Spleen (tissue), 11 donors: ENCODE measurements around the gene DLG5. TPM values are rescaled to one million over a fixed set of nuclear protein-coding genes. Genes with fewer than 3 reads are reported as not detected.

Experiments used
- DNase-seq: peaks from one replicate; pipeline ENCODE4 v3.0.0-alpha.2; 2020
- H3K27ac ChIP-seq, 8 donors: fragments of 200-600 bp; sonication (generic) in 7 of 8; 1 replicate in 4 of 8; 2 replicates in 4 of 8; pipeline versions ENCODE4 v1.5.0 to v1.8.0; 2016 to 2021; ENCODE audit warnings: inconsistent platforms in 4 of 8, mild to moderate bottlenecking in 4 of 8, moderate library complexity in 1 of 8
- H3K27me3 ChIP-seq, 7 donors: fragments of 200-600 bp; sonication (generic) in 6 of 7; replicated peaks in 1 of 7; 1 replicate in 4 of 7; 2 replicates in 3 of 7; pipeline versions ENCODE4 v1.5.0 to v1.8.0; 2016 to 2021; ENCODE audit warnings: inconsistent platforms in 3 of 7, mild to moderate bottlenecking in 1 of 7
- H3K36me3 ChIP-seq, 6 donors: fragments of 200-600 bp; sonication (generic) in 5 of 6; 1 replicate in 4 of 6; 2 replicates in 2 of 6; pipeline versions ENCODE4 v1.5.0 to v1.8.0; 2016 to 2021; ENCODE audit warnings: inconsistent platforms in 2 of 6
- H3K4me1 ChIP-seq, 6 donors: fragments of 200-600 bp; sonication (generic) in 5 of 6; 1 replicate in 3 of 6; 2 replicates in 3 of 6; pipeline versions ENCODE4 v1.5.0 to v1.8.0; 2016 to 2021; ENCODE audit warnings: inconsistent platforms in 3 of 6
- H3K4me3 ChIP-seq, 8 donors: fragments of 200-600 bp; sonication (generic) in 7 of 8; 1 replicate in 4 of 8; 2 replicates in 4 of 8; pipeline versions ENCODE4 v1.5.0 to v1.8.0; 2016 to 2021; ENCODE audit warnings: inconsistent platforms in 4 of 8, mild to moderate bottlenecking in 4 of 8, moderate library complexity in 2 of 8
- H3K9me3 ChIP-seq, 8 donors: fragments of 200-600 bp; sonication (generic) in 7 of 8; 1 replicate in 4 of 8; 2 replicates in 4 of 8; pipeline versions ENCODE4 v1.5.0 to v1.8.0; 2016 to 2021; ENCODE audit warnings: inconsistent platforms in 4 of 8
- CTCF ChIP-seq, 11 experiments: fragments of 200-600 bp in 7 of 11; fragments of 450-650 bp in 4 of 11; sonication (generic) in 4 of 11; IDR thresholded peaks in 8 of 11; conservative IDR thresholded peaks in 3 of 11; 1 replicate in 7 of 11; 2 replicates in 4 of 11; pipeline versions ENCODE4 v1.4.0 to v1.8.0; 2016 to 2021; ENCODE audit warnings: antibody characterized with exemption in 11 of 11, inconsistent platforms in 4 of 11, mild to moderate bottlenecking in 1 of 11
- POLR2A ChIP-seq, 3 donors: fragments of 450-650 bp; IDR thresholded peaks; one replicate each; pipeline ENCODE4 v1.5.1; 2017; ENCODE audit warnings: antibody characterized with exemption in 3 of 3, mild to moderate bottlenecking in 1 of 3
- POLR2AphosphoS5 ChIP-seq, 3 donors: sonication (generic); formaldehyde crosslinking; IDR thresholded peaks; one replicate each; pipeline ENCODE4 v1.5.1; 2017; ENCODE audit warnings: antibody characterized with exemption in 3 of 3
- WGBS, 5 donors: extraction: QIAGEN DNeasy Blood & Tissue Kit in 3 of 5; methylation state at CpG; one replicate each; pipeline versions ENCODE4 v1.1.5 to v1.1.7; 2013 to 2018; 5-methylcytosine and 5-hydroxymethylcytosine counted together
- intact Hi-C: fragments of 100-400 bp; cut with DNase I; formaldehyde crosslinking; loops from one replicate; pipeline ENCODE4 v1.15.0; 2023; ENCODE audit warnings: low total_unique reads
- polyA plus RNA-seq, 3 donors: library from polyadenylated mRNA; stranded (reverse); fragments of 200-250 nt; gene quantifications; one replicate each; pipeline ENCODE4 v1.2.1, GENCODE V29; 2013
- total RNA-seq, 7 donors: library from RNA; depleted of rRNA in 3 of 7; stranded (reverse); fragments of >200 nt in 3 of 7; fragmentation: NEBNext Ultra II Directional in 4 of 7; extraction: Animal tissue kit (Norgen Biotek cat#: 25700) in 4 of 7; gene quantifications; one replicate each; pipeline versions ENCODE4 v1.1.0 to v1.2.1, GENCODE V29; 2016 to 2021
- donor health status: healthy with polysubstance abuse.
- donor health status: DM: no; HTN: no; CAD: no; lungs with moderate emphysema.
- donor health status: DM: no; HTN: no; CAD: no.
- donor health status: Bipolar disorder and iron deficiency.
- donor health status: healthy.
- donor health status: DM: no; HTN: no; CAD: no.
- donor health status: DM: yes; HTN: yes; CAD: no.

Gene DLG5
- total and polyA plus RNA-seq, 10 donors, result 2.0 to 14.4 (median 8.8) TPM

- Histone ChIP-seq H3K4me3 (no peak overlapping the region), H3K4me1 (no peaks in the 10 kb centered on the region), H3K9me3 (no peaks in the 10 kb centered on the region), H3K27ac (no peak overlapping the region), H3K27me3 (no peaks in the 10 kb centered on the region), H3K36me3 (peaks cover 0 to 91% (median 17%) of the 10 kb centered on the region in 6 donors)
- TF ChIP-seq POLR2A (IDR thresholded peaks at IDR 0.05), result no peak
- TF ChIP-seq CTCF (IDR thresholded peaks at IDR 0.05 in 8 of 11, conservative IDR thresholded peaks at IDR 0.05 in 3 of 11), result no peak
- no peak for TF ChIP-seq POLR2AphosphoS5 (IDR thresholded peaks at IDR 0.05)
- intact Hi-C loops, result no loop called here
- peak; percentile 42 for DNase-seq
- WGBS, 5 donors, result 88 to 94% (median 89%) methylated on average over 9 of the region's 9 CpGs
Observed at GRCh38 chr10:77807706-77808105, 118.8 kb downstream of the DLG5 start.

- no peaks in the 10 kb centered on the region for H3K4me1 ChIP-seq
- peaks cover 0 to 90% (median 17%) of the 10 kb centered on the region in 6 donors for H3K36me3 ChIP-seq
- H3K9me3 ChIP-seq, result no peaks in the 10 kb centered on the region
- no peaks in the 10 kb centered on the region for H3K27me3 ChIP-seq
- H3K4me3 ChIP-seq, result no peak overlapping the region
- H3K27ac ChIP-seq, result no peak overlapping the region
- peak; percentile 55 for DNase-seq
- TF ChIP-seq POLR2A (IDR thresholded peaks at IDR 0.05), result no peak
- TF ChIP-seq POLR2AphosphoS5 (IDR thresholded peaks at IDR 0.05), result no peak
- TF ChIP-seq CTCF (IDR thresholded peaks at IDR 0.05 in 8 of 11, conservative IDR thresholded peaks at IDR 0.05 in 3 of 11), result no peak
- intact Hi-C loops, result no loop called here
- 86 to 95% (median 94%) methylated on average over 14 to 19 of the region's 19 CpGs for WGBS, 5 donors
Observed at GRCh38 chr10:77806511-77807157, 119.9 kb downstream of the DLG5 start.

- peak; percentile 53 for DNase-seq
- intact Hi-C loops, result no loop called here
- Histone ChIP-seq H3K9me3 (no peaks in the 10 kb centered on the region), H3K36me3 (peaks cover 0 to 84% (median 14%) of the 10 kb centered on the region in 6 donors), H3K4me1 (no peaks in the 10 kb centered on the region), H3K4me3 (no peak overlapping the region), H3K27me3 (no peaks in the 10 kb centered on the region), H3K27ac (no peak overlapping the region)
- 89 to 94% (median 92%) methylated on average over 12 to 14 of the region's 14 CpGs for WGBS, 5 donors
- TF ChIP-seq CTCF (IDR thresholded peaks at IDR 0.05 in 8 of 11, conservative IDR thresholded peaks at IDR 0.05 in 3 of 11), result no peak
- no peak for TF ChIP-seq POLR2AphosphoS5 (IDR thresholded peaks at IDR 0.05)
- TF ChIP-seq POLR2A (IDR thresholded peaks at IDR 0.05), result no peak
Observed at GRCh38 chr10:77805676-77806075, 120.9 kb downstream of the DLG5 start.

- TF ChIP-seq POLR2AphosphoS5 (IDR thresholded peaks at IDR 0.05) (no peak), CTCF (IDR thresholded peaks at IDR 0.05 in 8 of 11, conservative IDR thresholded peaks at IDR 0.05 in 3 of 11) (no peak), POLR2A (IDR thresholded peaks at IDR 0.05) (no peak)
- DNase-seq, result peak; percentile 31
- no peaks in the 10 kb centered on the region for H3K4me1 ChIP-seq
- H3K36me3 ChIP-seq, result peaks cover 0 to 83% (median 11%) of the 10 kb centered on the region in 6 donors
- H3K27me3 ChIP-seq, result no peaks in the 10 kb centered on the region
- H3K27ac ChIP-seq, result no peak overlapping the region
- no peak overlapping the region for H3K4me3 ChIP-seq
- intact Hi-C loops, result no loop called here
- no peaks in the 10 kb centered on the region for H3K9me3 ChIP-seq
- 83 to 90% (median 86%) methylated on average over 2 to 3 of the region's 3 CpGs for WGBS, 5 donors
Observed at GRCh38 chr10:77804371-77804770, 122.2 kb downstream of the DLG5 start.
